H1 (cell line): ENCODE results near the gene JPH3. TPM values are rescaled to one million over a fixed set of nuclear protein-coding genes. Genes with fewer than 3 reads are reported as not detected.

Source experiments
- CTCF ChIA-PET: fragments of 300-600 bp; sonication (Branson Sonifier 250); formaldehyde crosslinking; loops from one replicate; lab custom pipeline; 2021; ENCODE audit not compliant: partially characterized antibody; lab: Charles Lee
- POLR2A ChIA-PET: fragments of 300-600 bp; sonication (Branson Sonifier 250); formaldehyde crosslinking; loops from one replicate; lab custom pipeline; 2021; ENCODE audit warnings: inconsistent platforms; ENCODE audit not compliant: partially characterized antibody; lab: Charles Lee
- DNase-seq, 2 experiments: peaks; one replicate each; pipeline versions ENCODE4 v3.0.0 to v3.0.0-alpha.2; 2010 to 2022; ENCODE audit warnings: low spot score in 2 of 2, low read depth in 1 of 2, mixed read lengths in 1 of 2
- FAIRE-seq: peaks from 2 replicates; lab custom pipeline; 2011; peaks lifted over from hg19 to GRCh38; lab: Jason Lieb, UNC
- H2AFZ ChIP-seq: 2 replicates; pipeline ENCODE4 v1.8.1; 2012; ENCODE audit warnings: low read length, inconsistent platforms
- H2AK5ac ChIP-seq: 2 replicates; pipeline ENCODE4 v1.6.1; 2013; ENCODE audit warnings: low read depth, low read length
- H2BK120ac ChIP-seq: replicated peaks from 2 replicates; pipeline ENCODE3; 2013; ENCODE audit warnings: low read depth, low read length, inconsistent platforms
- H2BK12ac ChIP-seq: 2 replicates; pipeline ENCODE4 v1.6.1; 2013; ENCODE audit warnings: low read depth, low read length
- H2BK15ac ChIP-seq: 2 replicates; pipeline ENCODE4 v1.6.1; 2013; ENCODE audit warnings: low read length
- H2BK20ac ChIP-seq: 2 replicates; pipeline ENCODE4 v1.6.1; 2013; ENCODE audit warnings: low read length
- H2BK5ac ChIP-seq: 2 replicates; pipeline ENCODE4 v1.6.1; 2013; ENCODE audit warnings: low read depth, low read length
- H3K14ac ChIP-seq: 2 replicates; pipeline ENCODE4 v1.6.1; 2013; ENCODE audit warnings: inconsistent platforms; ENCODE audit not compliant: insufficient read length
- H3K18ac ChIP-seq: 2 replicates; pipeline ENCODE4 v1.6.1; 2013; ENCODE audit warnings: low read length; ENCODE audit errors: extremely low read depth
- H3K23ac ChIP-seq: 2 replicates; pipeline ENCODE4 v1.6.1; 2013; ENCODE audit warnings: inconsistent platforms; ENCODE audit not compliant: insufficient read length
- H3K23me2 ChIP-seq: 2 replicates; pipeline ENCODE4 v1.6.1; 2013; ENCODE audit warnings: low read depth, low read length
- H3K27ac ChIP-seq: 2 replicates; pipeline ENCODE4 v1.6.1; 2011; ENCODE audit warnings: low read depth, low read length, inconsistent platforms
- H3K27me3 ChIP-seq, 4 experiments: replicated peaks in 1 of 4; 1 replicate in 1 of 4; 2 replicates in 3 of 4; pipeline versions ENCODE4 v1.6.1 to v1.8.1; 2011 to 2013; ENCODE audit warnings: low read length in 3 of 4, mild to moderate bottlenecking in 3 of 4, inconsistent platforms in 2 of 4, mixed read lengths in 2 of 4, moderate library complexity in 1 of 4; ENCODE audit not compliant: control insufficient read depth in 3 of 4, insufficient read depth in 3 of 4; ENCODE audit errors: extremely low read depth in 1 of 4
- H3K36me3 ChIP-seq, 4 experiments: 2 replicates each; pipeline versions ENCODE4 v1.6.1 to v1.8.1; 2011 to 2013; ENCODE audit warnings: mild to moderate bottlenecking in 4 of 4, low read length in 3 of 4, moderate library complexity in 2 of 4, control low read depth in 1 of 4, inconsistent platforms in 1 of 4; ENCODE audit not compliant: insufficient read depth in 4 of 4, control insufficient read depth in 2 of 4
- H3K4ac ChIP-seq: replicated peaks from 2 replicates; pipeline ENCODE3; 2013; ENCODE audit warnings: low read length, low read depth, mixed read lengths, inconsistent platforms; ENCODE audit not compliant: insufficient read length
- H3K4me1 ChIP-seq, 4 experiments: replicated peaks in 1 of 4; 1 replicate in 1 of 4; 2 replicates in 3 of 4; pipeline versions ENCODE4 v1.6.1 to v1.8.1; 2011 to 2013; ENCODE audit warnings: low read length in 3 of 4, inconsistent platforms in 2 of 4, mixed read lengths in 1 of 4; ENCODE audit not compliant: insufficient read depth in 4 of 4, control insufficient read depth in 3 of 4
- H3K4me2 ChIP-seq, 2 experiments: 2 replicates each; pipeline versions ENCODE4 v1.6.1 to v1.8.1; 2011 to 2013; ENCODE audit warnings: low read depth in 2 of 2, low read length in 2 of 2, control low read depth in 1 of 2, inconsistent platforms in 1 of 2, mild to moderate bottlenecking in 1 of 2; ENCODE audit not compliant: insufficient read depth in 1 of 2
- H3K4me3 ChIP-seq, 4 experiments: fragments of 200-600, 300-600 bp in 1 of 4; sonication (generic), shearing (Covaris generic), sonication (Bioruptor Twin) in 1 of 4; 2 replicates each; pipeline versions ENCODE4 v1.5.1 to v1.8.1; 2011 to 2016; ENCODE audit warnings: low read length in 4 of 4, low read depth in 3 of 4, control low read depth in 2 of 4, inconsistent platforms in 2 of 4, mild to moderate bottlenecking in 2 of 4, mixed read lengths in 1 of 4, moderate library complexity in 1 of 4; ENCODE audit not compliant: insufficient read depth in 2 of 4; ENCODE audit errors: extremely low read depth in 1 of 4
- H3K56ac ChIP-seq: replicated peaks from 2 replicates; pipeline ENCODE3; 2013; ENCODE audit warnings: low read depth, mild to moderate bottlenecking, mixed read lengths, low read length, inconsistent platforms; ENCODE audit not compliant: insufficient read length
- H3K79me1 ChIP-seq: 2 replicates; pipeline ENCODE4 v1.6.1; 2013; ENCODE audit warnings: low read depth, low read length, control low read depth
- H3K79me2 ChIP-seq, 2 experiments: 2 replicates each; pipeline versions ENCODE4 v1.6.1 to v1.8.1; 2012 to 2013; ENCODE audit warnings: low read length in 2 of 2, mild to moderate bottlenecking in 2 of 2, inconsistent platforms in 1 of 2; ENCODE audit not compliant: insufficient read depth in 2 of 2, control insufficient read depth in 1 of 2
- H3K9ac ChIP-seq, 4 experiments: replicated peaks in 1 of 4; 1 replicate in 1 of 4; 2 replicates in 3 of 4; pipeline versions ENCODE4 v1.6.1 to v1.8.1; 2011 to 2013; ENCODE audit warnings: low read depth in 3 of 4, low read length in 3 of 4, control low read depth in 2 of 4, mild to moderate bottlenecking in 2 of 4, moderate library complexity in 2 of 4, inconsistent platforms in 1 of 4; ENCODE audit errors: extremely low read depth in 1 of 4
- H3K9me3 ChIP-seq, 2 experiments: 2 replicates each; pipeline versions ENCODE4 v1.6.1 to v1.8.1; 2012 to 2013; ENCODE audit warnings: mild to moderate bottlenecking in 2 of 2, moderate library complexity in 2 of 2, control low read depth in 1 of 2, inconsistent platforms in 1 of 2, low read depth in 1 of 2, low read length in 1 of 2, mixed read lengths in 1 of 2; ENCODE audit not compliant: insufficient read depth in 2 of 2
- H4K20me1 ChIP-seq, 2 experiments: replicated peaks in 1 of 2; 2 replicates each; pipeline versions ENCODE3 to v1.8.1; 2011 to 2013; ENCODE audit warnings: inconsistent platforms in 2 of 2, low read length in 2 of 2, mild to moderate bottlenecking in 1 of 2; ENCODE audit not compliant: insufficient read depth in 2 of 2, control insufficient read depth in 1 of 2
- H4K5ac ChIP-seq: 2 replicates; pipeline ENCODE4 v1.6.1; 2013; ENCODE audit warnings: low read length, low read depth, mixed read lengths, inconsistent platforms; ENCODE audit not compliant: insufficient read length
- H4K8ac ChIP-seq: 2 replicates; pipeline ENCODE4 v1.8.0; 2013; ENCODE audit warnings: mild to moderate bottlenecking, moderate library complexity, low read length, inconsistent platforms; ENCODE audit not compliant: insufficient read depth; ENCODE audit errors: extremely low read depth
- H4K91ac ChIP-seq: replicated peaks from 2 replicates; pipeline ENCODE3; 2013; ENCODE audit warnings: low read length, mixed read lengths, inconsistent platforms; ENCODE audit not compliant: insufficient read length
- E2F6 ChIP-seq: IDR thresholded peaks from 2 replicates; pipeline ENCODE4 v1.6.1; 2012; ENCODE audit warnings: inconsistent platforms
- HDAC2 ChIP-seq, 2 experiments: fragments of 300-600 bp in 1 of 2; sonication (generic) in 1 of 2; IDR thresholded peaks; 2 replicates each; pipeline ENCODE4 v1.6.1; 2011 to 2012; ENCODE audit warnings: low read depth in 2 of 2, low read length in 2 of 2, mild to moderate bottlenecking in 2 of 2, moderate library complexity in 2 of 2, borderline replicate concordance in 1 of 2, inconsistent platforms in 1 of 2
- KDM1A ChIP-seq: fragments of 200-600, 300-600 bp; sonication (generic); IDR thresholded peaks from 2 replicates; pipeline ENCODE4 v1.7.1; 2016; ENCODE audit warnings: mild to moderate bottlenecking, low read length, borderline replicate concordance
- KDM4A ChIP-seq: IDR thresholded peaks from one replicate; pipeline ENCODE4 v1.7.1; 2012; ENCODE audit warnings: low read depth, mild to moderate bottlenecking, moderate library complexity, low read length, inconsistent platforms; ENCODE audit not compliant: severe bottlenecking
- KDM5A ChIP-seq: fragments of 200-600 bp; IDR thresholded peaks from 2 replicates; pipeline ENCODE4 v1.7.1; 2012; ENCODE audit warnings: mild to moderate bottlenecking, low read length, inconsistent platforms, mixed read lengths
- MAFK ChIP-seq: IDR thresholded peaks from 2 replicates; pipeline ENCODE4 v1.6.1; 2012; ENCODE audit warnings: low read depth, mild to moderate bottlenecking, improper control_type of control experiment, low read length
- NRF1 ChIP-seq: IDR thresholded peaks from 2 replicates; pipeline ENCODE4 v1.6.1; 2011; ENCODE audit warnings: mild to moderate bottlenecking, low read depth, low read length, improper control_type of control experiment
- SIRT6 ChIP-seq: IDR thresholded peaks from one replicate; pipeline ENCODE4 v1.7.1; 2012; ENCODE audit warnings: low read length, inconsistent platforms
- SIX5 ChIP-seq: IDR thresholded peaks from 2 replicates; pipeline ENCODE4 v1.6.1; 2011; ENCODE audit warnings: mild to moderate bottlenecking, low read depth, low read length
- SP4 ChIP-seq: IDR thresholded peaks from 2 replicates; pipeline ENCODE4 v1.6.1; 2012; ENCODE audit warnings: low read length, inconsistent platforms
- TBP ChIP-seq: IDR thresholded peaks from 2 replicates; pipeline ENCODE4 v1.6.1; 2011; ENCODE audit warnings: low read depth, low read length, improper control_type of control experiment
- YY1 ChIP-seq: IDR thresholded peaks from 2 replicates; pipeline ENCODE4 v1.6.1; 2011; ENCODE audit warnings: low read depth, mild to moderate bottlenecking, low read length
- WGBS, 2 experiments: shearing (Covaris generic) in 1 of 2; methylation state at CpG; one replicate each; pipeline versions ENCODE4 v1.1.6 to v1.1.7; 2013 to 2015; ENCODE audit warnings: low lambda C conversion rate in 2 of 2, mixed read lengths in 2 of 2, inconsistent platforms in 1 of 2, low coverage in 1 of 2, missing lambda C conversion rate in 1 of 2; ENCODE audit not compliant: insufficient replicate concordance in 2 of 2, insufficient coverage in 1 of 2, insufficient read length in 1 of 2; ENCODE audit errors: extremely low coverage in 1 of 2, missing lambda C conversion rate in 1 of 2; 5-methylcytosine and 5-hydroxymethylcytosine counted together
- polyA plus RNA-seq, 7 experiments: library from polyadenylated mRNA; depleted of rRNA in 3 of 7; stranded (reverse) in 5 of 7; unstranded in 2 of 7; fragments of >200 nt in 5 of 7; fragments of 200-250 nt in 2 of 7; gene quantifications; 1 replicate in 5 of 7; 2 replicates in 1 of 7; 4 replicates in 1 of 7; pipeline versions ENCODE4 v1.2.1 to v1.2.3, GENCODE V29; 2011 to 2013; ENCODE audit warnings: missing spikeins in 2 of 7, mixed read lengths in 2 of 7
- total RNA-seq: library from RNA; stranded (reverse); fragmentation: NEBNext Ultra II Directional; extraction: Animal tissue kit (Norgen Biotek cat#: 25700); gene quantifications from 2 replicates; pipeline ENCODE4 v1.2.1, GENCODE V29; 2021
- TF ChIP-seq, protein P1 (sequence below): IDR thresholded peaks from 2 replicates; pipeline ENCODE4 v1.6.1; 2011; ENCODE audit warnings: low read depth, mild to moderate bottlenecking, low read length; ENCODE audit not compliant: insufficient read depth

The JPH3 gene
- total and polyA plus RNA-seq, 2 of the 8 experiments (the other 6 are each of a cell fraction or from before 2014, with no cell fraction given) = 10.3 to 28.3 TPM

DNA sequence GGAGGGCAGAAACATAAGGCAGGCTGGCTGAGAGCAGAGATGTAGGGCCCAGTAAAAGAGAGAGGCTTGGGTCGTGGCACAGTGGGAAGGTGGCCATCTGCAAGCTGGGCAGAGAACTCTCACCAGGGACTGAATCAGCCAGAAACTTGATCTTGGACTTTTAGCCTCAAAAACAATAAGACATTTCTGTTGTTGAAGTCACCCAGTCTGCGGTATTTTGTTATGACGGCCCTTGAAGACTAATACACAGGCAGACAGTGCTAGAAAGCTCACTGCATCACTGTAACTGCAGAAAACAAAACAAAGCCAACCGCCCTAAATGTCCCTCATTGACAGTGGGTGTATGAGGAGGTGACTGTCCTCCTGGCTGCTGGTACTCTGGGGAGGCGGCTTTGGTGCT is 3.9 kb upstream of the JPH3 start:
- WGBS, 2 experiments = 82% methylated on average over 5 of the region's 5 CpGs; no CpG with 5 or more reads in 1 of the 2 experiments
- no peak overlapping the region for H3K4me3 ChIP-seq
- ChIA-PET POLR2A (interaction anchor here (1.1 kb wide), 1 partner anchor 16 kb away, joined by 3 read pairs; no protein-coding TSS in a partner anchor), CTCF (interaction anchor here (1.0 to 4.2 kb wide), 5 partner anchors 9 to 55 kb away, joined by 3 to 29 read pairs (median 4); no protein-coding TSS in a partner anchor)
- H3K9ac ChIP-seq = no peak overlapping the region
- H3K36me3 ChIP-seq = no peaks in the 10 kb centered on the region
- H3K27ac ChIP-seq = no peak overlapping the region
- H4K8ac ChIP-seq = no peak overlapping the region
- FAIRE-seq (no peak), DNase-seq (no peak)
- no peak overlapping the region for H3K23ac ChIP-seq
- no peak overlapping the region for H4K5ac ChIP-seq
- H2BK20ac ChIP-seq = no peak overlapping the region
- H3K4me2 ChIP-seq = no peak overlapping the region
- H3K27me3 ChIP-seq = peaks cover 0 to 3% (median 3%) of the 10 kb centered on the region in 4 experiments; a peak in 5 of 7 replicates
- no peak overlapping the region for H2BK5ac ChIP-seq
- no peaks in the 10 kb centered on the region for H3K79me1 ChIP-seq
- no peak overlapping the region for H3K56ac ChIP-seq
- H3K4me1 ChIP-seq = peaks cover 0 to 4% (median 0%) of the 10 kb centered on the region in 4 experiments; a peak in 3 of 7 replicates
- H2BK12ac ChIP-seq = no peak overlapping the region
- no peak overlapping the region for H2AFZ ChIP-seq
- no peak overlapping the region for H3K4ac ChIP-seq
- no peak overlapping the region for H2BK15ac ChIP-seq
- H4K91ac ChIP-seq = no peak overlapping the region
- H3K23me2 ChIP-seq = peaks cover 21% of the 10 kb centered on the region
- no peaks in the 10 kb centered on the region for H3K79me2 ChIP-seq
- H2BK120ac ChIP-seq = no peak overlapping the region
- H3K9me3 ChIP-seq = no peaks in the 10 kb centered on the region
- peaks cover 0 to 7% of the 10 kb centered on the region in 2 experiments for H4K20me1 ChIP-seq
- H3K14ac ChIP-seq = no peak overlapping the region
- H3K18ac ChIP-seq = no peak overlapping the region
- H2AK5ac ChIP-seq = no peak overlapping the region
- no peak for TF ChIP-seq HDAC2 (IDR thresholded peaks at IDR 0.05; ENCODE audit: borderline replicate concordance in 1 of 2, low read depth in 2 of 2, low read length in 2 of 2)
- TF ChIP-seq SP4 = no peak
- TF ChIP-seq, protein P1, sequence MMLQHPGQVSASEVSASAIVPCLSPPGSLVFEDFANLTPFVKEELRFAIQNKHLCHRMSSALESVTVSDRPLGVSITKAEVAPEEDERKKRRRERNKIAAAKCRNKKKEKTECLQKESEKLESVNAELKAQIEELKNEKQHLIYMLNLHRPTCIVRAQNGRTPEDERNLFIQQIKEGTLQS = no peak
- TF ChIP-seq SIRT6 = no peak
- no peak for TF ChIP-seq KDM5A
- TF ChIP-seq NRF1 = no peak
- TF ChIP-seq YY1 = no peak
- TF ChIP-seq E2F6 = no peak
- no peak for TF ChIP-seq SIX5
- no peak for TF ChIP-seq KDM4A
- no peak for TF ChIP-seq KDM1A
- TF ChIP-seq MAFK = no peak
- no peak for TF ChIP-seq TBP
